RWPE2 (cell line): ENCODE data around the gene KLHL1.

Experiments used
- ATAC-seq: fragments of 200-7000 bp; cut with Tn5 transposase; 3 replicates; pipeline ENCODE4 v1.9.1; 2021; ENCODE audit warnings: low read depth
- DNase-seq: peaks from one replicate; pipeline ENCODE4 v3.0.0-alpha.2; 2020; ENCODE audit warnings: low spot score
- H3K27ac ChIP-seq: fragments of 450-650 bp; 2 replicates; pipeline ENCODE4 v1.5.1; 2017; ENCODE audit warnings: mild to moderate bottlenecking; ENCODE audit not compliant: poor library complexity, severe bottlenecking
- H3K27me3 ChIP-seq: fragments of 250-450 bp; sonication (Bioruptor Pico); 2 replicates; pipeline ENCODE4 v1.5.1; 2021; ENCODE audit warnings: mild to moderate bottlenecking, moderate library complexity; ENCODE audit not compliant: insufficient read depth, poor library complexity, severe bottlenecking
- H3K36me3 ChIP-seq: fragments of 250-450 bp; sonication (Bioruptor Pico); 2 replicates; pipeline ENCODE4 v1.5.1; 2020; ENCODE audit warnings: low read depth, mild to moderate bottlenecking, moderate library complexity
- H3K4me1 ChIP-seq: fragments of 250-450 bp; sonication (Bioruptor Pico); 2 replicates; pipeline ENCODE4 v1.5.1; 2021; ENCODE audit warnings: mild to moderate bottlenecking, moderate library complexity; ENCODE audit not compliant: insufficient read depth, poor library complexity, severe bottlenecking
- H3K4me3 ChIP-seq: fragments of 250-450 bp; sonication (Bioruptor Pico); 2 replicates; pipeline ENCODE4 v1.5.1; 2021; ENCODE audit warnings: mild to moderate bottlenecking, moderate library complexity; ENCODE audit not compliant: severe bottlenecking
- H3K9me3 ChIP-seq: fragments of 250-450 bp; sonication (Bioruptor Pico); 2 replicates; pipeline ENCODE4 v1.5.1; 2021; ENCODE audit warnings: mild to moderate bottlenecking, moderate library complexity; ENCODE audit not compliant: severe bottlenecking
- CTCF ChIP-seq: fragments of 450-650 bp; IDR thresholded peaks from one replicate; pipeline ENCODE4 v1.5.1; 2017; ENCODE audit warnings: mild to moderate bottlenecking, moderate library complexity; ENCODE audit not compliant: poor library complexity, severe bottlenecking

Gene KLHL1

GRCh38 chr13:70090036-70090723 lies 18.1 kb downstream of the KLHL1 start:
- no peak for DNase-seq

GRCh38 chr13:70088926-70089325 lies 19.3 kb downstream of the KLHL1 start:
- no peak overlapping the region for H3K4me3 ChIP-seq
- H3K4me1 ChIP-seq = peaks cover 4% of the 10 kb centered on the region
- no peak for TF ChIP-seq CTCF
- H3K27ac ChIP-seq = no peak overlapping the region
- H3K27me3 ChIP-seq = no peaks in the 10 kb centered on the region
- H3K9me3 ChIP-seq = no peaks in the 10 kb centered on the region
- DNase-seq (no peak), ATAC-seq (no peak)
- H3K36me3 ChIP-seq = no peaks in the 10 kb centered on the region

More at GRCh38 chr13:70090036-70090723, 18.1 kb downstream of the KLHL1 start:
- no peaks in the 10 kb centered on the region for H3K36me3 ChIP-seq
- TF ChIP-seq CTCF = no peak
- no peaks in the 10 kb centered on the region for H3K9me3 ChIP-seq
- no peak overlapping the region for H3K27ac ChIP-seq
- no peak for ATAC-seq
- no peaks in the 10 kb centered on the region for H3K27me3 ChIP-seq
- H3K4me1 ChIP-seq = peaks cover 4% of the 10 kb centered on the region
- H3K4me3 ChIP-seq = no peak overlapping the region

DNA sequence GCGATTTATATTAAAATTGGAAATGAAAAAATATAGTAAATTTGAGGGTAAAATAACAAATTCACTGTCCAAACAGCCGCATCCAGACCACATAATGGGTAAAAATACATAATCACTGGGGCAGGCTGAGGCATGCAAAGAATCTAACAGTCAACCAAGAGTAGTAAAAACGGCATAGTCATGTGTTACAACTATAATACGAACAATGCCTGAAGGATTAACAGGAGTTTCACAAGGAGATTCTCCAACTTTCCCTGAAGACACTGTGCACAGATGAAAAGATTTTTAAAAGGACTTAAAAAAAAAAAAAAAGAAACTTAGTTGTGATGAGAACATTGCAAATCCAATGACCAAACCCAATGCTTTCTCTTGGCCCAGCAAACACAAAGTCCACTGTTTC lies 21.0 kb downstream of the KLHL1 start:
- ATAC-seq = peak; percentile 79
- TF ChIP-seq CTCF = no peak
- no peak for DNase-seq
- H3K27me3 ChIP-seq = no peaks in the 10 kb centered on the region
- H3K27ac ChIP-seq = no peak overlapping the region
- no peaks in the 10 kb centered on the region for H3K9me3 ChIP-seq
- no peaks in the 10 kb centered on the region for H3K36me3 ChIP-seq
- H3K4me1 ChIP-seq = peaks cover 4% of the 10 kb centered on the region
- no peak overlapping the region for H3K4me3 ChIP-seq

DNA sequence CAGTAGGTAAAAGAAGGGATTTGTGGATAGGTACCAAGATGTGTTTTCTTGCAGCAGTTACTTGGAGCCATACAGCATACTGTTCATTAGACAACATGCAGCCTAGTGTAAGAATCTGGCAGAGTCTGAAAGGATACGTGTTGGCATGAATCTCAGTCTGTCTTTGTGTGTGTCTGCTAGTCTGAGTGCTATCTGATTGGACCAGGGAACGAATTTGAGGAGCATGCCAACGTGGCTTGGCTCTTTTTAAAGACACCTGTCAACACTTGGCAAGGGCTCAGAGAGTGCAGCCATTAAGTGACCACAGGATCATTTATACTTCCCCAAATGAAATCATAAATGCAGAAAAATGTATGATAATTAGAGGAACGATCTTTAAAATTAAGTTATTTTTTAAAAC lies 28.2 kb downstream of the KLHL1 start:
- no peak for ATAC-seq
- H3K36me3 ChIP-seq = no peaks in the 10 kb centered on the region

More for the DNA sequence above, 28.2 kb downstream of the KLHL1 start:
- Histone ChIP-seq H3K4me1 (no peaks in the 10 kb centered on the region), H3K27ac (no peak overlapping the region), H3K27me3 (no peaks in the 10 kb centered on the region), H3K9me3 (no peaks in the 10 kb centered on the region), H3K4me3 (no peak overlapping the region)
- no peak for TF ChIP-seq CTCF
- DNase-seq = no peak
